ENCODE results near the gene TM7SF2. TPM values are rescaled to one million over a fixed set of nuclear protein-coding genes. Genes with fewer than 3 reads are reported as not detected.

Gene TM7SF2
- total RNA-seq, 4 donors from 2014 or later: 7.1 to 25.2 (median 18.3) TPM

DNA sequence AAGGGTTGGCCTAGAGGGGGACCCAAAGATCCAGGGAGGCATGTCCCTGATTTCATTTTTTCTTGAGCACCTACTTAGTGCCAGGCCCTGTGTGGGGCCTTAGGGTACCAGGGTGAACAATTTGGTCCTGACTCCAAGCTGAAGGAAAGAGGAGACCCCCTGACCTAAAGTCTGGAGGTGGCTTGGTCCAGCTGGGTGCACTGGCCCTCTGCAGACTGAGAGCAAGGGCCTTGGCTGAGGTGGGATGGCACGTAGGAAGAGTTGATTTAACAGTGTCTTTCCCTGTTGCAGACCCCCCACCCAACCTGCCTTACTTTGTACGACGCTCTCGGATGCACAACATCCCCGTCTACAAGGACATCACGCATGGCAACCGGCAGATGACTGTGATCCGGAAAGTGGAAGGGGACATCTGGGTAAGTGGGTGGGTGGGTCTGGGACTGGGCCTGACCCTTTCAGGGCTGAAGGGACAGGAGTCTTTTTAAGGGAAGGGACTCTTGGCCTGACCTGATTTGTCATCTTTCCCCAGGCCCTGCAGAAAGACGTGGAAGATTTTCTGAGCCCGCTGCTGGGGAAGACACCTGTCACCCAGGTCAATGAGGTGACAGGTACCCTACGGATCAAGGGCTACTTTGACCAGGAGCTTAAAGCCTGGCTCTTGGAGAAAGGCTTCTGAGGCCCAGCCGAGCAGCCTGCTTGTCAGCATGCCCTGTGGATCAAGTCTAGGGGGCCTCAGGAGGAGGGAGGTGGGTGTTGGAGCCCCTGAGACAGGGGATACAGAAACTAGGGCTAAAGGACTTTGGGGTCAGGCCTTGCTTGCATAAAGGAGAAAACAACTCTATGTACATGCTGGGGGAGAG, 13.8 kb downstream of the TM7SF2 start:
- 67% methylated on average over 3 of the region's 12 CpGs; no CpG with 5 or more reads in 1 of the 2 donors for WGBS, 2 donors (ENCODE audit: low coverage in 1 of 2)
- Histone ChIP-seq H3K4me1 (peaks cover 0 to 32% (median 13%) of the 10 kb centered on the region in 3 donors), H3K36me3 (peaks cover 0 to 75% of the 10 kb centered on the region in 2 donors), H3K27me3 (no peaks in the 10 kb centered on the region), H3K27ac (no peak overlapping the region), H3K9me3 (no peaks in the 10 kb centered on the region), H3K4me3 (no peak overlapping the region)
- ATAC-seq: no peak
- no peak for TF ChIP-seq POLR2AphosphoS5 (IDR thresholded peaks at IDR 0.05)
- TF ChIP-seq EP300 (IDR thresholded peaks at IDR 0.05): no peak
- TF ChIP-seq, protein P1, sequence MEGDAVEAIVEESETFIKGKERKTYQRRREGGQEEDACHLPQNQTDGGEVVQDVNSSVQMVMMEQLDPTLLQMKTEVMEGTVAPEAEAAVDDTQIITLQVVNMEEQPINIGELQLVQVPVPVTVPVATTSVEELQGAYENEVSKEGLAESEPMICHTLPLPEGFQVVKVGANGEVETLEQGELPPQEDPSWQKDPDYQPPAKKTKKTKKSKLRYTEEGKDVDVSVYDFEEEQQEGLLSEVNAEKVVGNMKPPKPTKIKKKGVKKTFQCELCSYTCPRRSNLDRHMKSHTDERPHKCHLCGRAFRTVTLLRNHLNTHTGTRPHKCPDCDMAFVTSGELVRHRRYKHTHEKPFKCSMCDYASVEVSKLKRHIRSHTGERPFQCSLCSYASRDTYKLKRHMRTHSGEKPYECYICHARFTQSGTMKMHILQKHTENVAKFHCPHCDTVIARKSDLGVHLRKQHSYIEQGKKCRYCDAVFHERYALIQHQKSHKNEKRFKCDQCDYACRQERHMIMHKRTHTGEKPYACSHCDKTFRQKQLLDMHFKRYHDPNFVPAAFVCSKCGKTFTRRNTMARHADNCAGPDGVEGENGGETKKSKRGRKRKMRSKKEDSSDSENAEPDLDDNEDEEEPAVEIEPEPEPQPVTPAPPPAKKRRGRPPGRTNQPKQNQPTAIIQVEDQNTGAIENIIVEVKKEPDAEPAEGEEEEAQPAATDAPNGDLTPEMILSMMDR (IDR thresholded peaks at IDR 0.05): no peak
- TF ChIP-seq POLR2A (IDR thresholded peaks at IDR 0.05): no peak

DNA sequence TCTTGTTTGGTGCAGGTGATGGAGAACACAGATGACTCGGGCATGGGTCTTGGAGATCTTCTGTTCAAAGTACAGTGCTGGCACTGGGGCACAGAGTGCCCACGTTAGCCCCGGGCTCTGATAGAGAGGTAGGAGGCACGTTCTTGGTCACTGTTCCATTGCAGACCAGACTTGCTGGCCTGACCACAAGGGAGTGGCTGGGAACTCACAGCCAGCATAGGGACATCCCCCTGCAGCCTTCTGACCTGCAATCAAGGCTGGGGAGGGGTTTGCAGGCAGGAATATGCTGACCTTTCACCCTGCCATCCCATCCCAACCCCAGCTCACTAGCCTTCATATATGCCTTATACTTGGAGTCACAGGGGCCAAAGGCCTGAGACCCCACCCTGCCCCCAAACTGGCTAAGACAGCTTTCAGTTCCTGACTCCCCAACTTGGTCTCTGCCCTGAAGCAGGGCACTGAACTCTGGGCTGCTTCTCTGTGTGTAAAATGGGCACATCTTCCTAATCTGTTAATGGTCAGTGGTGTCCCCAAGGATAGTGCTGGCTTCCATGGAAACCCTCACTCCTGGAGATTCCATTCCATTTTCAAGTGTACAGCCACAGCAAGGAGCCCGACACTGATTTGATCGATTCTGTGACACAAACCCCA, 15.1 kb downstream of the TM7SF2 start:
- Histone ChIP-seq H3K9me3 (no peaks in the 10 kb centered on the region), H3K36me3 (peaks cover 0 to 79% of the 10 kb centered on the region in 2 donors), H3K27me3 (no peaks in the 10 kb centered on the region), H3K4me1 (peaks cover 0 to 27% (median 6%) of the 10 kb centered on the region in 3 donors), H3K27ac (no peak overlapping the region), H3K4me3 (no peak overlapping the region)
- 77 to 93% methylated on average over 2 of the region's 6 CpGs for WGBS, 2 donors (ENCODE audit: low coverage in 1 of 2)
- no peak for ATAC-seq
- TF ChIP-seq, protein P1 (IDR thresholded peaks at IDR 0.05): no peak

DNA sequence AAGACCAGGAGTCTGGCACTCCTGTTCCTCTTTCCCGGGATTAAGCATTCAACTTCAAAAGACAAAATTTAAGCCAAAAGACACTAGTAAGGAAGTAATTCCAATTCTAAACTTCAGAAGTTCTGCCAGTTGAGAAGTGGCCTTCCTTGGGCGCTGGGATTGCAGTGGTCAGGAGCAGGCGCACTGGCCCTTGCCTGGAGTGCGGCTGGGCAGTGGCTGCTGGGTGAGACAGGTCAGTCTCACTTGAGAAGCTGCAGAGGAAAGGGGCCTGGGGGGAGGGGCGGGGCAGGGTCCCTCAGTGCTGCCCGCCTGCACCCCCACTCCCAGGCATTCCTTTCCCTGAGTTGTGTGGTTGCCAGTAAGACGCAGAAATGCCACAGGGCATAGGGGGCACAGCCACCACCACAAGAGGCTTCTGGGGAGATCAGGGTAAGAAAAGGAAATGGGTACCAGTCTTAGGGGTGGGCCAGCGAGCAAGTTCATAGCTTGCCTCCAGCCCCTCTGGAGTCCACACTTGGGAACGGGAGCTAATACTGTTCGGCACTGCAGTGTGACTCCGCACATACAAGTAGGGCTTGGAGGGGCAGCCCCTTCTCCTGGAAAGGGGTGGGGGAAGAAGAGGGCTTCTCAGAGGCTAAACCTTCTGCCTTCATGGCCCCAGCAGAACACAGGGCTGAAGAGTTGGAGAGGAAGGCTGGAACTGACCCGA, 16.0 kb downstream of the TM7SF2 start:
- WGBS, 2 donors (ENCODE audit: low coverage in 1 of 2): 56 to 74% methylated on average over 2 to 7 of the region's 12 CpGs
- H3K27ac ChIP-seq: no peak overlapping the region
- peaks cover 0 to 88% of the 10 kb centered on the region in 2 donors for H3K36me3 ChIP-seq
- TF ChIP-seq POLR2AphosphoS5 (IDR thresholded peaks at IDR 0.05) (no peak), EP300 (IDR thresholded peaks at IDR 0.05) (no peak), POLR2A (IDR thresholded peaks at IDR 0.05) (no peak)
- TF ChIP-seq, protein P1 (IDR thresholded peaks at IDR 0.05): no peak
- H3K9me3 ChIP-seq: no peaks in the 10 kb centered on the region
- H3K27me3 ChIP-seq: no peaks in the 10 kb centered on the region
- H3K4me3 ChIP-seq: no peak overlapping the region
- ATAC-seq: no peak
- H3K4me1 ChIP-seq: peaks cover 0 to 32% (median 6%) of the 10 kb centered on the region in 3 donors

DNA sequence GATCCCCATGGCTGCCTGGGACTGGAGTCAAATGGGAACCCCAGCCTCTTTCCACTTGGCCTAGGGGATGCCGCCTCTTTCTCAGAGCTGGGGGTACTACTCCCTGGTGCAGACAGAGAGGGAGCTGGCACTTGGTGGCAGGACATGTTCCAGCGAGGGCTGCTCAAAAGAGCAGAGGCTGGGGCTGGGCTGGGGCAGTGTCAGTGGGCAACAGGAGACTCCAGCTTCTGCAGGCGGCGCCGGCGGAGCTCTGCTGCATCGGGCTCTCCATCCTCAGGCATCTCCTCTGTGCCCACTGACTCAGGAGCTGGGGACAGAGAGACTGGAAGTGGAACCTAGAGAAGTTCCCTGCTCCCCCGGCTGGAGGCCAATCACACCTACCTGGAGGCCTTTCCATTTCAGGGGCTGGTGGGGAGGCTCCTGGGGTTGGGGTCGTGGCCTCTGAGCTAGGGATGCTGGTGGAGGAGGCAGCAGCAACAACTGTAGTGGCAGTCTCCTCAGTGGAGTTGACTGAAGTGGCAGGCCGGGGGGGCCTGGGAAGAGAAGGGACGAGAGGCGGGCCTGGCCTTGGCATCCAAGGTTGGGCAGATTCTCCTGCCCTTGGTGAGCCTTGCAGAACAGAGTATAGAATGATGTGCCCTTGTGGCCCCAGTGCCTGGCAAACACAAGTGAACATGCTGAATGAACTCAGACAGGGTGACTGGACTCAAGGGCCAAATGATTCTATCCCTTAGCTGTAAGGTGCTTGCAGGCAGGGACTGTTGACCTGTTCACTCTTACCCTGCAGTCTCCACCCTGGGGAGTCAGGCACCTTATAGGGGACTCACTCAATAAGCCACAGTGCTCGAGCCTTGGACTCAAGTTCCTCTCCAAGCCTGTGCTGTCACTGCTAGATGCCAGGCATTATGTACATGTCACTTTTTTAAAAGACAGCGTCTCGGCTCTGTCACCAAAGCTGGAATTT, 16.8 kb downstream of the TM7SF2 start:
- H3K4me1 ChIP-seq: peaks cover 0 to 32% (median 9%) of the 10 kb centered on the region in 3 donors
- no peak overlapping the region for H3K4me3 ChIP-seq
- H3K36me3 ChIP-seq: peaks cover 0 to 93% of the 10 kb centered on the region in 2 donors
- ATAC-seq: no peak
- no peaks in the 10 kb centered on the region for H3K27me3 ChIP-seq
- no peaks in the 10 kb centered on the region for H3K9me3 ChIP-seq
- TF ChIP-seq, protein P1 (IDR thresholded peaks at IDR 0.05): no peak
- TF ChIP-seq EP300 (IDR thresholded peaks at IDR 0.05) (no peak), POLR2A (IDR thresholded peaks at IDR 0.05) (no peak), POLR2AphosphoS5 (IDR thresholded peaks at IDR 0.05) (no peak)
- 67% methylated on average over 3 of the region's 15 CpGs; no CpG with 5 or more reads in 1 of the 2 donors for WGBS, 2 donors (ENCODE audit: low coverage in 1 of 2)
- H3K27ac ChIP-seq: no peak overlapping the region

Data from gastroesophageal sphincter (tissue), 4 donors.